C4-2B (cell line): ENCODE results near the gene GPRIN1.

Source experiments
- ZFX ChIP-seq: fragments of 450-650 bp; IDR thresholded peaks from 2 replicates; pipeline ENCODE4 v1.6.1; 2017
- TF ChIP-seq, protein P1 (sequence below): fragments of 450-650 bp; conservative IDR thresholded peaks from 2 replicates; pipeline ENCODE4 v1.5.1; 2017; ENCODE audit warnings: mild to moderate bottlenecking

DNA sequence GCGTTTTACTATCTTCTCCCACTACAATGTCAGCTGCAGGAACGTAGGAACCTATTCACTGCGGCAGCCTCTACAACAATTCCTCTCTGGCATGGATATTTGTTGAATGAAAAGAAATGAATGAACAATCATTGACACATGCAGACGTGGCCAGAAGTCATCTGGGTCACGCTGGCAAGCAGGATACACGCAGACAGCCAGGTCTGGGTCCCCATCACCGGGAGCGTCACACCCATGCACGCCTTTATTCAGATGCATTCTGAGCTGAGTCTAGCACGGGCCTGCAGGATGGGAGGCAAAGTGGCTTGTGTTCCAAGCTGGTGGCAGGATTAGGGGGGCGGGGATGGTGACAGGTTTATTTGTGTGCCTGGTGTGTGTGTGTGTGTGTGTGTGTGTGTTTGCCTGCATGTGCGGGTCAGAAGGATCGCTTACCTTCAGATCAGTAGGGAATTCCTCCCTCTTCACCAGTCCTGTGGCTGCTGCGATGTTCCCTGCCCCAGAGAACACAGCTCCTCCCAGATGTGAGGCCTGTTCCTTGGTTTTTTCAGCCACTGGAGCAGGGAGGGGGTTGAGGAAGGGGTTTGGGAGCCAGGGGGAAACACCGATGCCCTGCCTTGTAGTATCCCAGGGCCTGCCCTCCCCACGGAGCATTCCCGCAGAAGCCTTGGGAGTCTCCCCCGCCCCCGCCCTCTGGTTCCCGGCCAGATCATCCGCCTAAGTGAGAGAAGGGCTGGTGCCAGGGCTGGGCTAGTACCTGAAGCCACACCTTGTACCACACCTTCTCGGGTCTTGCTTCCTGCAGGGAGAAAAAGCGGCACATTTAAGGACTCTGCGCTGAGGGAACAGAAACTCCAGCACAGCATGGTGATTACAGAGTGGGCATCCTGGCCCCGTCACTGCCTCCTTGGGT, 16.3 kb upstream of the GPRIN1 start:
- TF ChIP-seq, protein P1, sequence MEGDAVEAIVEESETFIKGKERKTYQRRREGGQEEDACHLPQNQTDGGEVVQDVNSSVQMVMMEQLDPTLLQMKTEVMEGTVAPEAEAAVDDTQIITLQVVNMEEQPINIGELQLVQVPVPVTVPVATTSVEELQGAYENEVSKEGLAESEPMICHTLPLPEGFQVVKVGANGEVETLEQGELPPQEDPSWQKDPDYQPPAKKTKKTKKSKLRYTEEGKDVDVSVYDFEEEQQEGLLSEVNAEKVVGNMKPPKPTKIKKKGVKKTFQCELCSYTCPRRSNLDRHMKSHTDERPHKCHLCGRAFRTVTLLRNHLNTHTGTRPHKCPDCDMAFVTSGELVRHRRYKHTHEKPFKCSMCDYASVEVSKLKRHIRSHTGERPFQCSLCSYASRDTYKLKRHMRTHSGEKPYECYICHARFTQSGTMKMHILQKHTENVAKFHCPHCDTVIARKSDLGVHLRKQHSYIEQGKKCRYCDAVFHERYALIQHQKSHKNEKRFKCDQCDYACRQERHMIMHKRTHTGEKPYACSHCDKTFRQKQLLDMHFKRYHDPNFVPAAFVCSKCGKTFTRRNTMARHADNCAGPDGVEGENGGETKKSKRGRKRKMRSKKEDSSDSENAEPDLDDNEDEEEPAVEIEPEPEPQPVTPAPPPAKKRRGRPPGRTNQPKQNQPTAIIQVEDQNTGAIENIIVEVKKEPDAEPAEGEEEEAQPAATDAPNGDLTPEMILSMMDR, result no peak
- no peak for TF ChIP-seq ZFX
